Vagina (tissue), 2 donors: ENCODE results near the gene LPXN. TPM values are rescaled to one million over a fixed set of nuclear protein-coding genes. Genes with fewer than 3 reads are reported as not detected.

ENCODE experiments used
- DNase-seq, 2 donors: peaks; one replicate each; pipeline ENCODE4 v3.0.0-alpha.2; 2017; ENCODE audit errors: extremely low spot score in 2 of 2
- H3K27ac ChIP-seq: fragments of 200-600 bp; sonication (generic); one replicate; pipeline ENCODE4 v1.5.1; 2019
- H3K27me3 ChIP-seq: fragments of 200-600 bp; sonication (generic); one replicate; pipeline ENCODE4 v1.5.1; 2019
- H3K36me3 ChIP-seq, 2 donors: fragments of 200-600 bp; sonication (generic); one replicate each; pipeline ENCODE4 v1.5.1; 2017 to 2019
- H3K4me1 ChIP-seq: fragments of 200-600 bp; sonication (generic); one replicate; pipeline ENCODE4 v1.5.1; 2019
- H3K4me3 ChIP-seq, 2 donors: fragments of 200-600 bp; sonication (generic); 1 replicate in 1 of 2; 2 replicates in 1 of 2; pipeline ENCODE4 v1.5.1; 2016 to 2019
- H3K9me3 ChIP-seq: fragments of 200-600 bp; sonication (generic); one replicate; pipeline ENCODE4 v1.5.1; 2019
- POLR2A ChIP-seq, 2 donors: fragments of 450-650 bp; IDR thresholded peaks; one replicate each; pipeline ENCODE4 v1.6.1; 2017; ENCODE audit warnings: antibody characterized with exemption in 2 of 2, mild to moderate bottlenecking in 2 of 2, moderate library complexity in 2 of 2
- POLR2AphosphoS5 ChIP-seq, 2 donors: sonication (generic); formaldehyde crosslinking; IDR thresholded peaks; one replicate each; pipeline ENCODE4 v1.9.0; 2017; ENCODE audit warnings: antibody characterized with exemption in 2 of 2, mild to moderate bottlenecking in 2 of 2, low read depth in 1 of 2; ENCODE audit not compliant: insufficient read depth in 1 of 2
- intact Hi-C: fragments of 100-400 bp; cut with DNase I; formaldehyde crosslinking; loops from one replicate; pipeline ENCODE4 v1.15.1; 2023
- total RNA-seq: library from RNA; depleted of rRNA; stranded (reverse); fragments of >200 nt; gene quantifications from one replicate; pipeline ENCODE4 v1.2.3, GENCODE V29; 2016
- TF ChIP-seq, protein P1 (sequence below), 3 experiments: fragments of 450-650 bp in 2 of 3; fragments of 200-600 bp in 1 of 3; sonication (generic) in 1 of 3; IDR thresholded peaks; one replicate each; pipeline ENCODE4 v1.5.1; 2017 to 2019; ENCODE audit warnings: antibody characterized with exemption in 3 of 3, mild to moderate bottlenecking in 2 of 3, moderate library complexity in 2 of 3

LPXN gene
- total RNA-seq, 1 donor from 2014 or later = 24.3 TPM

DNA sequence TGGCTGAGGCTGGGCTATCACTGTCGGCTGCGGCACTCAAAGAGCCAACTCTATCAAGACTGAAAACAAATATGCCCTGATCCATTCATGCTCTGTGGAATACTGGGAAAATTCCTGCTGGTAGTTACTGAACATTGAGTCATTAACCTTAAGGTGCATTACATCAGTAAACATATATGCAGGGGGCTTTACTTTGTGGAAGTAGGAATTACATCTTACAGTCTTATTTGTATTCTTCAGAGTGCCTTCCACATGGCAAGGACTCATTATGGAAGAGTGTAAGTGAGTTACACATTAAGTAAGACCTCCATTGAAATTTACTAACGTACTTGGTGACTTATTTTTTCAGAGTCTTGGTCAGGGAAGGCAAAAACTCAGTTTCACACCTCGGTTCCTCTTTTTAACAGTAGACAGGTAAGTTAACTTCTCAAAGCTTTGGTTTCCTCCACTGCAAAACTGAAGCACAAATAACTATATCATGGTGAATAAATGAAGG, 72.2 kb downstream of the LPXN start:
- intact Hi-C loops = no loop called here
- no peaks in the 10 kb centered on the region for H3K36me3 ChIP-seq
- no peak for DNase-seq
- H3K27me3 ChIP-seq = no peaks in the 10 kb centered on the region
- no peaks in the 10 kb centered on the region for H3K4me1 ChIP-seq
- TF ChIP-seq POLR2AphosphoS5 (IDR thresholded peaks at IDR 0.05; ENCODE audit: insufficient read depth in 1 of 2, low read depth in 1 of 2) (no peak), POLR2A (IDR thresholded peaks at IDR 0.05) (no peak)
- TF ChIP-seq, protein P1, sequence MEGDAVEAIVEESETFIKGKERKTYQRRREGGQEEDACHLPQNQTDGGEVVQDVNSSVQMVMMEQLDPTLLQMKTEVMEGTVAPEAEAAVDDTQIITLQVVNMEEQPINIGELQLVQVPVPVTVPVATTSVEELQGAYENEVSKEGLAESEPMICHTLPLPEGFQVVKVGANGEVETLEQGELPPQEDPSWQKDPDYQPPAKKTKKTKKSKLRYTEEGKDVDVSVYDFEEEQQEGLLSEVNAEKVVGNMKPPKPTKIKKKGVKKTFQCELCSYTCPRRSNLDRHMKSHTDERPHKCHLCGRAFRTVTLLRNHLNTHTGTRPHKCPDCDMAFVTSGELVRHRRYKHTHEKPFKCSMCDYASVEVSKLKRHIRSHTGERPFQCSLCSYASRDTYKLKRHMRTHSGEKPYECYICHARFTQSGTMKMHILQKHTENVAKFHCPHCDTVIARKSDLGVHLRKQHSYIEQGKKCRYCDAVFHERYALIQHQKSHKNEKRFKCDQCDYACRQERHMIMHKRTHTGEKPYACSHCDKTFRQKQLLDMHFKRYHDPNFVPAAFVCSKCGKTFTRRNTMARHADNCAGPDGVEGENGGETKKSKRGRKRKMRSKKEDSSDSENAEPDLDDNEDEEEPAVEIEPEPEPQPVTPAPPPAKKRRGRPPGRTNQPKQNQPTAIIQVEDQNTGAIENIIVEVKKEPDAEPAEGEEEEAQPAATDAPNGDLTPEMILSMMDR (IDR thresholded peaks at IDR 0.05) = no peak
- no peak overlapping the region for H3K27ac ChIP-seq
- H3K4me3 ChIP-seq = no peak overlapping the region
- H3K9me3 ChIP-seq = no peaks in the 10 kb centered on the region

DNA sequence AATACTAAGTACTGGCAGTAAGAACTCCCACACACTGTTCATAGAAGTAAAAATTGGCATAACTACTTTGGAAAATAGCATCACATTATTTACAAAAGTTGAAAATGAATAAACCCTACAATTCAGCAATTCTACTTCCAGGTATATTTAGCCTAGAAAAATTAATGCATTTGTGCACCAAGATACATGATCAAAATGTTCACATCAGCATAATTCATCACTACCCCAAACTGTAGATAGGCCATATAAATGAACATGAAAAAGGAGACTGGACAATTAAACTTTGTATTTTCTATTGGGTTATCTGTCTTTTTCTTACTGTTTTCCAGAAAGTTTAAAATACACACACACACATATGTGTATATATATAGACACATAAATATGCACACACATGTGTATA, 73.7 kb downstream of the LPXN start:
- Histone ChIP-seq H3K4me1 (no peaks in the 10 kb centered on the region), H3K4me3 (no peak overlapping the region), H3K27me3 (no peaks in the 10 kb centered on the region), H3K27ac (no peak overlapping the region), H3K36me3 (no peaks in the 10 kb centered on the region), H3K9me3 (no peaks in the 10 kb centered on the region)
- no peak for DNase-seq
- intact Hi-C loops = no loop called here
- TF ChIP-seq POLR2AphosphoS5 (IDR thresholded peaks at IDR 0.05; ENCODE audit: insufficient read depth in 1 of 2, low read depth in 1 of 2) (no peak), POLR2A (IDR thresholded peaks at IDR 0.05) (no peak)
- TF ChIP-seq, protein P1 (IDR thresholded peaks at IDR 0.05) = no peak

DNA sequence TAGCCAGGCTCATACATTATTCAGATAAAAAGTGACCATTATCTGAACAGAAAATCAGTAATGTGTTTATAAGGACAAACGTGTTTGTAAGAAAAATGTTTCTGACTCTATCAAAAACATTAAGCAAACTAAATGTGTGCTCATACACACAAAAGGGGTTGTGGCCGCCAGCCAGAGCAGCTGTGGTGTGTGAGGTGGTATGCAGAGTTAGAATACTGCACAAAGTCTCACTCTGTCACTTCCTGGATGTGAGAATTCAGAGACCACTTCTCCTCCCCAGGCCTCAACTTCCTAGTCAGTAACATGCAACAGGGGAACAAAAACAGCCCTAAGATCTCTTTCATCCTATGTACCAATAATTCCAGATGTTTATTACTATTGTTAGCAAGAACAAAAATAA, 77.2 kb downstream of the LPXN start:
- intact Hi-C loops = no loop called here

DNA sequence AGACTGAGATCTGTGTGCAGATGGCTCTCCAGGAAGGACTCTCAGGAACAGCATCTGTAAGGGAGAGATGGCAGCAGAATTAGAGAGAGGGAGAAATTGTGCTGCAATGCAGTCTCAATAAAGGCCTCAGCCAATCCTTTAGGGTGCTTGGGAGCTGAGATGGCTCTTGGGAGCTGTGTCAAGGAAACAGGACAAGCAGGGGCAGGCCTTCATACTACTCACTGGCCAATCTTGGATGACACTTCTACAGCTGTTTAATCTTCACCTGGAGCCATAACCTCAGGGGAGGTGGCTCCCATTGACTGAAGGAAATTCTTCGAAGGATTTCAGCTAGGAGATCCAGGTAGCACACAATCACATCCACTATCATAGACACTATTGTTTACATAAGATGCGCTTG, 77.7 kb downstream of the LPXN start:
- H3K4me1 ChIP-seq = no peaks in the 10 kb centered on the region
- intact Hi-C loops = no loop called here
- no peak overlapping the region for H3K4me3 ChIP-seq
- TF ChIP-seq, protein P1 (IDR thresholded peaks at IDR 0.05) = no peak
- TF ChIP-seq POLR2A (IDR thresholded peaks at IDR 0.05) (no peak), POLR2AphosphoS5 (IDR thresholded peaks at IDR 0.05; ENCODE audit: insufficient read depth in 1 of 2, low read depth in 1 of 2) (no peak)
- H3K9me3 ChIP-seq = no peaks in the 10 kb centered on the region
- H3K27ac ChIP-seq = no peak overlapping the region
- no peaks in the 10 kb centered on the region for H3K36me3 ChIP-seq
- H3K27me3 ChIP-seq = no peaks in the 10 kb centered on the region
- DNase-seq = no peak

More for the DNA sequence above, 77.2 kb downstream of the LPXN start:
- DNase-seq = no peak
- H3K27ac ChIP-seq = no peak overlapping the region
- H3K36me3 ChIP-seq = no peaks in the 10 kb centered on the region
- H3K9me3 ChIP-seq = no peaks in the 10 kb centered on the region
- TF ChIP-seq, protein P1 (IDR thresholded peaks at IDR 0.05) = no peak
- TF ChIP-seq POLR2AphosphoS5 (IDR thresholded peaks at IDR 0.05; ENCODE audit: insufficient read depth in 1 of 2, low read depth in 1 of 2) (no peak), POLR2A (IDR thresholded peaks at IDR 0.05) (no peak)
- H3K27me3 ChIP-seq = no peaks in the 10 kb centered on the region
- H3K4me3 ChIP-seq = no peak overlapping the region
- H3K4me1 ChIP-seq = no peaks in the 10 kb centered on the region

DNA sequence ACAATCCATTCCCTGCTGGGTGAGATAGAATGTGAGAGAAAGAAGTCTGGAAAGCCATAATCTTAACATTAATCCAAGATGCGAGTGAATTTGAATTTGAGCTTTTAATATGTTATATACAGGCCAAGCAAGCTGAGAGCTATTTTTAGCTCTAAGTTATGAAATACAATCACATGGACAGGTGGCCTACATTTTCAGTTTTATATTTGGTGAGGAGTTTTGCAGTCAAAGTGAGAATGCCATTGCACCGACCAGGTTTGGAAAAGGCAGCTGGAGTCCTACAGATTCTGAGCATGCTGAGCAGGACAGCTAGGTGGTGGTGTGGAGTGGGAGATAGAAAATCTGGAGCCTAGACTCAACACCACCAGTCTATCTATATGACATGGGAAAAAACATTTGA, 79.8 kb downstream of the LPXN start:
- Histone ChIP-seq H3K27ac (no peak overlapping the region), H3K4me1 (no peaks in the 10 kb centered on the region), H3K36me3 (no peaks in the 10 kb centered on the region), H3K27me3 (no peaks in the 10 kb centered on the region), H3K9me3 (no peaks in the 10 kb centered on the region), H3K4me3 (no peak overlapping the region)
- intact Hi-C loops = no loop called here
- TF ChIP-seq POLR2A (IDR thresholded peaks at IDR 0.05) = no peak
- TF ChIP-seq, protein P1 (IDR thresholded peaks at IDR 0.05) = no peak
- no peak for TF ChIP-seq POLR2AphosphoS5 (IDR thresholded peaks at IDR 0.05; ENCODE audit: insufficient read depth in 1 of 2, low read depth in 1 of 2)
- DNase-seq = no peak
